ENCODE measurements around the gene THUMPD2.

DNA sequence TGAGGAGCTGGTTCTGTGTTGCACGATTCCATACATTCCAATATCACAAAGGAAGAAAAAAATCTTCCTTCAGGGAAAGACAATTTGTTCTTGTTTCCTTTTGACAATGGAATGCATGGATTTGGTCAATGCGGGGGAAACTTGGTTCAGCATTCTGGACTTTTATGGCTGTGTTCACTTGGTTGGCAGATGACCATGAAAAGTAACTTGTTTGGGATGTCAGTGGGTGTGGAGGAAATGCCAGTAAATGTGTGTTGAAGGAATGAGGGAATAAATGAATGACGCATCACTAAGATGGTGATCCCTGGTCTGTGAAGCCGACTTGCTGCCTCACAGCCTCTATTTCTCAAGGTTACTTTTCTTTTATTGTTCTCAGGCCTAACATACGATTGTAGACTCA is 53.7 kb downstream of the THUMPD2 start:
- TF ChIP-seq, protein P1, sequence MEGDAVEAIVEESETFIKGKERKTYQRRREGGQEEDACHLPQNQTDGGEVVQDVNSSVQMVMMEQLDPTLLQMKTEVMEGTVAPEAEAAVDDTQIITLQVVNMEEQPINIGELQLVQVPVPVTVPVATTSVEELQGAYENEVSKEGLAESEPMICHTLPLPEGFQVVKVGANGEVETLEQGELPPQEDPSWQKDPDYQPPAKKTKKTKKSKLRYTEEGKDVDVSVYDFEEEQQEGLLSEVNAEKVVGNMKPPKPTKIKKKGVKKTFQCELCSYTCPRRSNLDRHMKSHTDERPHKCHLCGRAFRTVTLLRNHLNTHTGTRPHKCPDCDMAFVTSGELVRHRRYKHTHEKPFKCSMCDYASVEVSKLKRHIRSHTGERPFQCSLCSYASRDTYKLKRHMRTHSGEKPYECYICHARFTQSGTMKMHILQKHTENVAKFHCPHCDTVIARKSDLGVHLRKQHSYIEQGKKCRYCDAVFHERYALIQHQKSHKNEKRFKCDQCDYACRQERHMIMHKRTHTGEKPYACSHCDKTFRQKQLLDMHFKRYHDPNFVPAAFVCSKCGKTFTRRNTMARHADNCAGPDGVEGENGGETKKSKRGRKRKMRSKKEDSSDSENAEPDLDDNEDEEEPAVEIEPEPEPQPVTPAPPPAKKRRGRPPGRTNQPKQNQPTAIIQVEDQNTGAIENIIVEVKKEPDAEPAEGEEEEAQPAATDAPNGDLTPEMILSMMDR (IDR thresholded peaks at IDR 0.05): no peak
- TF ChIP-seq ZFX (IDR thresholded peaks at IDR 0.05; ENCODE audit: borderline replicate concordance): no peak

Data from 22Rv1 (cell line).